Mesenteric fat pad (tissue), 1 donor: ENCODE measurements around the gene NUDT17. TPM values are rescaled to one million over a fixed set of nuclear protein-coding genes. Genes with fewer than 3 reads are reported as not detected.
A peak's percentile ranks its signal among the peaks of the same experiment; 100 is the strongest.

Experiments
- DNase-seq: peaks from one replicate; pipeline ENCODE4 v3.0.0-alpha.2; 2020; ENCODE audit warnings: low spot score
- total RNA-seq: library from RNA; stranded (reverse); fragmentation: NEBNext Ultra II Directional; extraction: Animal tissue kit (Norgen Biotek cat#: 25700); gene quantifications from one replicate; pipeline ENCODE4 v1.2.1, GENCODE V29; 2021
- donor health status: DM: yes; HTN: yes; CAD: no.

The NUDT17 gene
- total RNA-seq, 1 donor from 2014 or later: 2.9 TPM

- DNase-seq: no peak
Observed at GRCh38 chr1:145847827-145848226, 2.4 kb downstream of the NUDT17 start.

GRCh38 chr1:145849356-145850160, 4.1 kb downstream of the NUDT17 start:
- no peak for DNase-seq

DNA sequence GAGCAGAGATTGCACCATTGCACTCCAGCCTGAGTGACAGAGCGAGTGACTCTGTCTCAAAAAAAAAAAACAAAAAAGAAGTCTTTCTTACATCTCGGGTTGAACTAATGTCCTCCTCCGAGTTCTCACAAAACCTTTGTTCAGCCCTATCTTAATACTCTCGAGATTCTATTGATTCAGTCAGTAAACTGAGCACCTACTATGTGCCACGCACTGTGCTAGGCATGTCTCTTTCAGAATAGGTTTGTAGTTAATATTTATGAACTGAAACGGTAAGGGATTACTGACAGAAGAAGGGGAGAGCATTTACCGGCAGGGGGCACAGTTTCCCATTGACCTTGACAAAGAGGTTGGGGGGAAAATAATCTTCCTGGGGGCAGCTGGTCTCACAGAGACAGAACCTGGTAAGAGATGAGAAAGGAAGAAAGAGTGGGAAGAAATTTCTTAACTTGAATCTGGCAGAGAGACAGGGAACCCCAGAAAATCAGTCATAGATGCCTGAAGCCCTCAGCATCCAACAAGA, 10.1 kb downstream of the NUDT17 start:
- DNase-seq: no peak

GRCh38 chr1:145857170-145857569, 11.7 kb downstream of the NUDT17 start:
- DNase-seq: no peak

DNA sequence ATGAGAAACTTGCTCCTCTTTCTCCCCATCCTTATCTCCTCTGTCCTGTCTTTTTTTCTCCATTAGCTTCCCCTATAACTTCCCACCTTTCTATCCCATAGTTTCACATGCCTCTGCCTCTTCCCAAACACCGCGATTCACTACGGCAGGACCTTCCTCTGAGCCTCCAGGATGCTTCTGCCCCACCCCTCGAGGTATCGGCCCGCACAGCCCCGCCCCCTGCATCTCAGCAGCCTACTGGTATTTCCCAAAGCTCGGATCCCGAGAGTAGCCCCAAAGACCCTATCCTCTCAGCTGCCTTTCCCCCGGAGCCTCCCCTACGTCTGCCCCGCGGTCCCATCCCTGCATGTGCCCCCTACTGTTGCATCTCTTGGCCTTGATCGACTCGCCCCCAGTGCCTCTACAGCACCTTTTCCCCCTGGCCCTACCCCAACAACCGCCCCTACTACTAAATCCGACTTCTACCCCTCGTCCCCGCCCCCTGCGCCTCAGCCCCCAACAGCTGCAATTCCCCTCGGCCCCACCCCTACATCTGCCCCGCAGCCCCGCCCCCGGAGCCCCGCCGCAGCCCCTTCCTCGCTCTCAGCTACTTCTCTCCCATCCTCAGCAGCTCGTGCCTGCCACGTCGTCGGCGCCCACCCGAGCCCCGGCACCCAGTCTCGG, 12.9 kb downstream of the NUDT17 start:
- no peak for DNase-seq

GRCh38 chr1:145858901-145859490, 13.6 kb downstream of the NUDT17 start, which contains the start of gene PIAS3:
Gene PIAS3 (minus strand): TSS chr1:145859081. CDS start chr1:145858990, 91 bp downstream.
- DNase-seq: peak; percentile 98

- DNase-seq: peak; percentile 96
Observed at GRCh38 chr1:145859491-145860023, 14.1 kb downstream of the NUDT17 start.

GRCh38 chr1:145863282-145864018, 18.0 kb downstream of the NUDT17 start:
- DNase-seq: no peak

- peak; percentile 20 for DNase-seq
Observed at GRCh38 chr1:145868232-145868631, 22.8 kb downstream of the NUDT17 start.

DNA sequence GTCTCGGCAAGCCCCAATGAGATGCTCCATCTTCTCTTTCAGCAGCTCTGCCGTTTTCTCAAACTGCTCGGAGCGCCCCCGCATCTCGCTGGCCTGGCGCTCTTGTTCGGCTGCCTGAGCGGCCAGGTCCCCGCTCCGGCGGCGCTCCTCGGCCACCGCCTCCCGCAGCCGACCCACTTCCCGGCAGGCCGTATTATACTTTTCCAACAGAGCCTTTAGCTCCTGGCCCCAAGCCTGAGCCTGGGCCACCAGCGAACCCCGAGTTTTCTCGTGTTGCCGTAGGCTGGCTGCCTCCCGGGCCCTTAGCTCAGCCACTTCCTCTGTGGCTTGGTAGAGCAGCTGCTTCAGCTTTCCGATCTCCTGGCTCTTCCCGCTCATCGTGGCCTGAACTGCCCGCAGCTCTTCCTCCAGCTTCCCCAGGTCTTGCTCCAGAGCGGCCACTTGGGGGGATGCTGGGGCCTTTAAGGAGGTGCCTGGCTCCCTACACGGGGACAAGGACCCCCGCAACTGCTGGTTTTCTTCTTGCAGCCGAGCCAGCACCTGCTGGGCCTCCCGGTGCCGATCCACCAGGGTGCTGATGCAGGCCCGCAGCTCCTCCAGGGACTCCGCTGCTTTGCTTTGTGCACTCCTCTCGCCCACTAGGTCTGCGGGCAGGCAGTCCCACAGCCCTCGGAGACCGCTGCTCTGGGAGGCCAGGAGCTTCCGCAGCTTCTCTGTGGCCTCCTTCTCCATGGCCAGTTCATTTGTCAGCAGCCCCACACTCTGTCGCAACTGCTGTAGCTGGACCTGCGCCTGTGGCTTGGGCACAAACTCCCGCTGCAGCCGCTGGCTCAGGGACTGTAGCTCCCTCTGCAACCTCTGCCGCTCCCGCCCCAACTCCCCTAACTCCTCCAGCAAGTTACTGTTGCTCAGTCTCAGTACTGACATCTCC, 26.8 kb downstream of the NUDT17 start:
- no peak for DNase-seq

GRCh38 chr1:145874646-145875045, 29.2 kb downstream of the NUDT17 start:
- no peak for DNase-seq

GRCh38 chr1:145877923-145878486, 32.6 kb downstream of the NUDT17 start:
- DNase-seq: no peak

- DNase-seq: no peak
Observed at GRCh38 chr1:145878724-145879123, 33.3 kb downstream of the NUDT17 start.

DNA sequence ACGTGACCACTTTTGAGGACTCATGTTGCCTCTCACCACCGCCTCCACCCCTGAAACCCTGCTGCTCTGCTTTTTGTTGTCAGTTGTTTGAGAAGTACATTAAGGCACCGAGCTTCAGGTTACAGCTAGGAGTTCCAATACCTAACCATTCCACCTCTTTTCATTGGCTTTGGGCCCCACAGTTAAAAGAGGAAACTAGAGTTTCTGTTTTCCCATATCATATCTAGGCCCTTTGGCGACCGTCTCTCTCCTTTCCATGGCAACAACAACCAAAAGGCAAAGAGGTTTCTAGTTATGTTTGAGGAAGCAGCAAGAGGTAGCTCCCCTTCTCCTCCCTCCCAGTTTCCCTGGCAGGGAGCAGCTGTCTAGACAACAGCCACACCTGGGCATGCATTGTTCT, 34.3 kb downstream of the NUDT17 start:
- DNase-seq: no peak

GRCh38 chr1:145884675-145885074, 39.2 kb downstream of the NUDT17 start:
- DNase-seq: no peak

DNA sequence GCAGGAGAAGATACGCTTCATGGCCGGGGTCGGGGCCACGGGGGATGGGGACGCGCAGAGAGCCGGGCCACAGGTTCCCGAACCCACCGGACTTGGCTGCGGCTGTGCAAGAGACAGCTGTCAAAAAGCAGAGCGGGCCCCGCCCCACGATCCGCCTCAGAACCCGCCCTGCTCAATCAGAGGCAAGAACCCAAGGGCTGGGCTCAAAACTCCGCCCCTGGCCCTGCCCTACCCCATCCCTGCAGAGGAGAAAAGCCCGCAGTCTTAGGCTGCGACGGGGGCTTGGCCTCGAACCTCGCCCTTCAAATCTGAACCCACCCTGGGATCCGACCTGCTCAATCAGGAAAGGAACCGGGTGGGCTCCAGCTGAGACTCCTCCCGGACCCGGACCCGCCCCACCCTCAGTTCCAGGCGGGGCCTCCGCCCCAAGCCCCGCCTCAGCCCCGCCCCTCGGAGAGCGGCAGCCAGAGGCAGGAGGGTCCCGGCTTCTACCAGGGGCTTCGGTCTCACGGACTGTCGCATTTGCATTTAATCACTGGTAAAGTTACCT, 40.4 kb downstream of the NUDT17 start, which contains the start of gene ANKRD35:
Gene ANKRD35, minus strand, starts transcription at position 129 of the 550 bp plus-strand sequence. Its CDS starts 108 bp downstream, at position 21.
- DNase-seq: peak; percentile 94

DNA sequence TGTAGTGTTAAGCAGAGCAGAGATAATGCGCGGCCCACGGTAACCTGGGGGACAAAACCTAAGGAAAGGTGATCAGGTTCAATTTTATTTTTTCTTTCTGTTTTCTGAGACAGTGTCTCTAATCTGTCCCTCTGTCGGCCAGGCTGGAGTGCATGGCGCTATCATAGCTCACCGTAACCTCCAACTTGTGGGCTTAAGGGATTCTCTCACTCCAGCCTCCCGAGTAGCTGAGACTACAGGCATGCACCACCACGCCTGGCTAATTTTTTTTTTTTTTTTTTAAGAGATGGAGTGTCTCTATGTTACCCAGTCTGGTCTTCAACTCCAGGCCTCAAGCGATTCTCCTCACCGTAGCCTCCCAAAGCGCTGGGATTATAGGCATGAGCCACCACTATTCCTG, 41.0 kb downstream of the NUDT17 start:
- DNase-seq: no peak

DNA sequence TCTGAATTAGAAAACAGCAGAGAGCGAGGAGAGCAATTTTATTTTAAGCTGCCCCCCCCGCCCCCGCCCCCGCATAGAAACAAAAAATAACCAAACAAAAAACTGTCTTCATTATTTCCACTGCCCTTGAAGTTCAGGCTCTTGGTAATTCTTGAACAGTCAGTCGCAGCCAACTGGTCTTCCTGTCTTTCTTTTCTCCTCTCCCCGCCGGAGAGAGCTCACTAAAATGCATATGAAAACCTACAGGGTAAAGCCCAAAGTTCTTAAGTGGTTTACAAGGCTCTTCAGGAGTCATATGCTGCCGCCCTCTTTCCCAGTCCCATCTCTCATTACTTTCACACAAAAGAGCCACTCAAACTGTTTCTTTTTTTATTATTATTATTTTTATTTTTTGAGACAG, 41.4 kb downstream of the NUDT17 start:
- DNase-seq: no peak

- DNase-seq: no peak
Observed at GRCh38 chr1:145887631-145888030, 42.2 kb downstream of the NUDT17 start.
